ENCODE data around the gene TK1. TPM values are rescaled to one million over a fixed set of nuclear protein-coding genes. Genes with fewer than 3 reads are reported as not detected.
"Not testable (repeated sequence)": the region's sequence is repeated elsewhere in the genome, so short reads cannot be mapped to it uniquely, and the experiment has no call there.

The TK1 gene, protein sequence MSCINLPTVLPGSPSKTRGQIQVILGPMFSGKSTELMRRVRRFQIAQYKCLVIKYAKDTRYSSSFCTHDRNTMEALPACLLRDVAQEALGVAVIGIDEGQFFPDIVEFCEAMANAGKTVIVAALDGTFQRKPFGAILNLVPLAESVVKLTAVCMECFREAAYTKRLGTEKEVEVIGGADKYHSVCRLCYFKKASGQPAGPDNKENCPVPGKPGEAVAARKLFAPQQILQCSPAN
- 38.3 TPM for polyA plus RNA-seq (2013, experiment 1 of 2)
- 37.7 TPM for polyA plus RNA-seq (2013, experiment 2 of 2)

DNA sequence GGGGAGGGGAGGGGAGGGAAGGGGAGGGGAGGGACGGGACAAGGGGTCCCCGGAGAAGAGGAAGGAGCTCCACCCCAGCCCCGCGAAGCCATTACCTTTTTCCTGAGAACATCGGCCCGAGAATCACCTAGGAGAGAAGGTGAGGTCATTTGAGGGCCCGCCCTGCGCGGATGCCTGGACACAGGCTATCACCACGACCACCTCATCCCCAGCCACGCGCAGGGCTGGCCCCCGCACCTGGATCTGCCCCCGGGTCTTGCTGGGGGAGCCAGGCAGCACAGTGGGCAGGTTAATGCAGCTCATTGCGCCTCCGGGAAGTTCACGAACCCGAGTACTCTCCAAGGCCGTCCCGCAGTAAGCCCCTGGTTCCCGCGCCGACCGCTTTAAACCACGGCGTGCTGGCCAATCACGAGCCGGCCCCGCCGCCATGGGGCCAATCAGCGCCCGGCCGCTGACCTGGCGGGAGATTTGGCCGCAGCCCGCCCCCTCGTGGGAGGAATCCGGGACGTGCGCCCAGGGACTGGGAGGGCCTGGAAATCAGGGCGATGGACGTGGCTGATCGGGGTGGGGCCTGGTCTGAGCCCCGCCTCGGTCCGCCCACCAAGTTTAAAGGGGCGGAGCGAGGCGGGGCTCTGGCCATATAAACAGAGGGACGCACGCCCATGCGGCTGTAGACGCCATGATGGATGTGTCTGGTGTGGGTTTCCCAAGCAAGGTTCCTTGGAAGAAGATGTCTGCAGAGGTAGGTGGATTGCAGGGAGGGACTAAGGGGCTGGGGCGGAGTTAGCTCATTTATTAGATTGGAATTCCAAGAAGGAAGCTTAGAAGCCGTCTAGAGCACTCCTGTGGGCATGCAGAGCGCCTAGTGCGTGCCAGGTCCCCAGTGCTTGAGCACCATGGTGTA lies at the start of gene TK1, which contains the start of gene AFMID:
Gene TK1 (minus strand): TSS at position 361 of the 904 bp plus-strand sequence. CDS start 58 bp downstream, at position 303.
Gene AFMID (plus strand): TSS at position 671 of the 904 bp plus-strand sequence. CDS start 9 bp downstream, at position 680.
- Histone ChIP-seq H3K4me1 (ENCODE audit: control insufficient read depth in 2 of 2, insufficient read depth in 1 of 2, low read depth in 1 of 2, low read length in 2 of 2) (peaks cover 18 to 23% of the 10 kb centered on the region in 2 donors), H3K27me3 (ENCODE audit: control insufficient read depth in 3 of 3, insufficient read depth in 3 of 3, low read depth in 1 of 3, low read length in 3 of 3) (no peaks in the 10 kb centered on the region), H3K23ac (ENCODE audit: low read depth, low read length, poor library complexity) (peak within 1 kb of the TSS; percentile 81), H3K4me2 (ENCODE audit: insufficient read depth, low read length, poor library complexity, severe bottlenecking) (peak within 1 kb of the TSS; percentile 94), H2AK5ac (ENCODE audit: low read depth, low read length) (peak within 1 kb of the TSS; percentile 78), H3K36me3 (replicated peaks in 1 of 2; ENCODE audit: control insufficient read depth in 2 of 2, insufficient read depth in 2 of 2, low read length in 2 of 2) (peaks cover 23 to 57% of the 10 kb centered on the region in 2 donors), H3K4ac (ENCODE audit: low read length) (no peak within 1 kb of the TSS), H2BK15ac (ENCODE audit: low read length) (no peak within 1 kb of the TSS), H2BK12ac (ENCODE audit: low read length) (no peak within 1 kb of the TSS), H3K27ac (replicated peaks; ENCODE audit: low read length) (peak within 1 kb of the TSS; percentile 55), H2BK120ac (ENCODE audit: low read depth, low read length) (no peak within 1 kb of the TSS), H4K91ac (ENCODE audit: low read depth, low read length, poor library complexity) (no peak within 1 kb of the TSS), H3K9me3 (replicated peaks in 1 of 2; ENCODE audit: control insufficient read depth in 2 of 2, insufficient read depth in 1 of 2, low read depth in 1 of 2, low read length in 2 of 2) (no peaks in the 10 kb centered on the region), H3K14ac (ENCODE audit: low read length) (no peak within 1 kb of the TSS), H3K9ac (ENCODE audit: low read depth, low read length, poor library complexity) (peak within 1 kb of the TSS; percentile 98), H3K4me3 (ENCODE audit: low read length in 2 of 2) (peak within 1 kb of the TSS; percentile 89 to 100), H2BK5ac (ENCODE audit: low read length) (peak within 1 kb of the TSS; percentile 95), H3K18ac (ENCODE audit: low read length) (peak within 1 kb of the TSS; percentile 92), H3K79me1 (ENCODE audit: low read depth, low read length) (peaks cover 13% of the 10 kb centered on the region), H4K8ac (ENCODE audit: low read depth, low read length) (no peak within 1 kb of the TSS), H2AFZ (ENCODE audit: low read length) (peak within 1 kb of the TSS; percentile 96)
- no CpG with 5 or more reads among the region's 57 CpGs for WGBS, 2 donors (ENCODE audit: extremely low coverage in 2 of 2, insufficient read length in 2 of 2, insufficient replicate concordance in 1 of 2)
- peak; percentile 96 for DNase-seq (ENCODE audit: low spot score)

DNA sequence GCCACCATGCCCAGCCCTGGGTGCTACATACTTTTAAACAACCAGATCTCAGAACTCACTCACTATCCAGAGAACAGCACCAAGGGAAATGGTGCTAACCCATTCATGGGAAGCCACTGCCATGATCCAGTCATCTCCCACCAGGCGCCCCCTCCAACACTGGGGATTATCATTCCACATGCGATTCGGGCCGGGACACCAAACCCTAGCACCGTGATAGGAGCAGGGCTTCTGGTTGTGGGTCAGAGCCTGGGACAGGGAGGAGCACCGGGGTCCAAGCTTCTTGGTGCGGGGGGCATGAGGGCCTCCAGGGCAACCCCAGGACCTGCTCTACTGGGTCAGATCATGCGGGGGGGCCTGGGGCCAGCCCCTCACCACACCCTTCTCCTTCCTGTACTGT lies 49.0 kb upstream of the TK1 start:
- no peak overlapping the region for H3K14ac ChIP-seq (ENCODE audit: low read length)
- H3K4ac ChIP-seq (ENCODE audit: low read length), result no peak overlapping the region
- H2BK5ac ChIP-seq (ENCODE audit: low read length), result no peak overlapping the region
- no peak overlapping the region for H3K4me2 ChIP-seq (ENCODE audit: insufficient read depth, low read length, poor library complexity, severe bottlenecking)
- no peak overlapping the region for H3K9ac ChIP-seq (ENCODE audit: low read depth, low read length, poor library complexity)
- H3K36me3 ChIP-seq (replicated peaks in 1 of 2; ENCODE audit: control insufficient read depth in 2 of 2, insufficient read depth in 2 of 2, low read length in 2 of 2), result no peaks in the 10 kb centered on the region
- no peak overlapping the region for H4K8ac ChIP-seq (ENCODE audit: low read depth, low read length)
- H2BK120ac ChIP-seq (ENCODE audit: low read depth, low read length), result no peak overlapping the region
- H3K23ac ChIP-seq (ENCODE audit: low read depth, low read length, poor library complexity), result no peak overlapping the region
- WGBS, 2 donors (ENCODE audit: extremely low coverage in 2 of 2, insufficient read length in 2 of 2, insufficient replicate concordance in 1 of 2), result no CpG with 5 or more reads among the region's 8 CpGs
- H3K4me3 ChIP-seq (ENCODE audit: low read length in 2 of 2), result no peak overlapping the region
- peak overlapping the region; percentile 17 for H3K18ac ChIP-seq (ENCODE audit: low read length)
- peak overlapping the region; percentile 11 for H2AK5ac ChIP-seq (ENCODE audit: low read depth, low read length)
- H2BK12ac ChIP-seq (ENCODE audit: low read length), result peak overlapping the region; percentile 73
- no peak for DNase-seq (ENCODE audit: low spot score)
- no peak overlapping the region for H4K91ac ChIP-seq (ENCODE audit: low read depth, low read length, poor library complexity)
- H3K4me1 ChIP-seq (ENCODE audit: control insufficient read depth in 2 of 2, insufficient read depth in 1 of 2, low read depth in 1 of 2, low read length in 2 of 2), result peaks cover 0 to 7% of the 10 kb centered on the region in 2 donors
- peaks cover 3% of the 10 kb centered on the region for H3K79me1 ChIP-seq (ENCODE audit: low read depth, low read length)
- H3K27ac ChIP-seq (replicated peaks; ENCODE audit: low read length), result no peak overlapping the region
- H3K27me3 ChIP-seq (ENCODE audit: control insufficient read depth in 3 of 3, insufficient read depth in 3 of 3, low read depth in 1 of 3, low read length in 3 of 3), result peaks cover 6 to 48% (median 21%) of the 10 kb centered on the region in 3 experiments
- H3K9me3 ChIP-seq (replicated peaks in 1 of 2; ENCODE audit: control insufficient read depth in 2 of 2, insufficient read depth in 1 of 2, low read depth in 1 of 2, low read length in 2 of 2), result peaks cover 0 to 3% of the 10 kb centered on the region in 2 donors
- no peak overlapping the region for H2BK15ac ChIP-seq (ENCODE audit: low read length)
- no peak overlapping the region for H2AFZ ChIP-seq (ENCODE audit: low read length)

DNA sequence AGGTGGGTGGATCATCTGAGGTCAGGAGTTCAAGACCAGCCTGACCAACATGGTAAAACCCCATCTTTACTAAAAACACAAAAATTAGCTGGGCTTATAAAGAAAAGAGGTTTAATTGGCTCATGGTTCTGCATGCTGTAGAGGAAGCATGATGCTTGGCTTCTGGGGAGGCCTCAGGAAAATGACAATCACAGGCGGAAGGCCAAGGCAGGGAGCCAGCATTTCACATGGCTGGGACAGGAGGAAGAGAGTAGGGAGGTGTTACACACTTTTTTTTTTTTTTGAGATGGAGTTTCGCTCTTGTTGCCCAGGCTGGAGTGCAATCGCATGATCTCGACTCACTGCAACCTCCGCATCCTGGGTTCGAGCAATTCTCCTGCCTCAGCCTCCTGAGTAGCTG lies 48.2 kb upstream of the TK1 start:
- not testable (repeated sequence) for H2BK15ac ChIP-seq (ENCODE audit: low read length)

More for the DNA sequence above, 48.2 kb upstream of the TK1 start:
- not testable (repeated sequence) for H2BK5ac ChIP-seq (ENCODE audit: low read length); H3K9ac ChIP-seq (ENCODE audit: low read depth, low read length, poor library complexity); H3K4me3 ChIP-seq (ENCODE audit: low read length in 2 of 2); DNase-seq (ENCODE audit: low spot score); H3K27ac ChIP-seq (replicated peaks; ENCODE audit: low read length); H2AK5ac ChIP-seq (ENCODE audit: low read depth, low read length); H3K18ac ChIP-seq (ENCODE audit: low read length); H3K36me3 ChIP-seq (replicated peaks in 1 of 2; ENCODE audit: control insufficient read depth in 2 of 2, insufficient read depth in 2 of 2, low read length in 2 of 2); H3K79me1 ChIP-seq (ENCODE audit: low read depth, low read length); H3K23ac ChIP-seq (ENCODE audit: low read depth, low read length, poor library complexity); H2BK12ac ChIP-seq (ENCODE audit: low read length); H3K4me1 ChIP-seq (ENCODE audit: control insufficient read depth in 2 of 2, insufficient read depth in 1 of 2, low read depth in 1 of 2, low read length in 2 of 2); H3K14ac ChIP-seq (ENCODE audit: low read length); H3K9me3 ChIP-seq (replicated peaks in 1 of 2; ENCODE audit: control insufficient read depth in 2 of 2, insufficient read depth in 1 of 2, low read depth in 1 of 2, low read length in 2 of 2); H2AFZ ChIP-seq (ENCODE audit: low read length); H4K91ac ChIP-seq (ENCODE audit: low read depth, low read length, poor library complexity); H4K8ac ChIP-seq (ENCODE audit: low read depth, low read length); H3K4ac ChIP-seq (ENCODE audit: low read length); H3K4me2 ChIP-seq (ENCODE audit: insufficient read depth, low read length, poor library complexity, severe bottlenecking); H2BK120ac ChIP-seq (ENCODE audit: low read depth, low read length)
- peaks cover 6 to 55% (median 29%) of the 10 kb centered on the region in 3 experiments for H3K27me3 ChIP-seq (ENCODE audit: control insufficient read depth in 3 of 3, insufficient read depth in 3 of 3, low read depth in 1 of 3, low read length in 3 of 3)
- WGBS, 2 donors (ENCODE audit: extremely low coverage in 2 of 2, insufficient read length in 2 of 2, insufficient replicate concordance in 1 of 2), result no CpG with 5 or more reads among the region's 6 CpGs
